ENCODE measurements around the gene RANBP6. TPM values are rescaled to one million over a fixed set of nuclear protein-coding genes. Genes with fewer than 3 reads are reported as not detected.
A peak's percentile ranks its signal among the peaks of the same experiment; 100 is the strongest.
"Not testable (repeated sequence)": the region's sequence is repeated elsewhere in the genome, so short reads cannot be mapped to it uniquely, and the experiment has no call there.

Gene RANBP6
- total RNA-seq = 10 to 100 TPM in 3 of 4 donors, 1 to 10 TPM in 1; 8.1 to 21.0 (median 16.9) TPM

DNA sequence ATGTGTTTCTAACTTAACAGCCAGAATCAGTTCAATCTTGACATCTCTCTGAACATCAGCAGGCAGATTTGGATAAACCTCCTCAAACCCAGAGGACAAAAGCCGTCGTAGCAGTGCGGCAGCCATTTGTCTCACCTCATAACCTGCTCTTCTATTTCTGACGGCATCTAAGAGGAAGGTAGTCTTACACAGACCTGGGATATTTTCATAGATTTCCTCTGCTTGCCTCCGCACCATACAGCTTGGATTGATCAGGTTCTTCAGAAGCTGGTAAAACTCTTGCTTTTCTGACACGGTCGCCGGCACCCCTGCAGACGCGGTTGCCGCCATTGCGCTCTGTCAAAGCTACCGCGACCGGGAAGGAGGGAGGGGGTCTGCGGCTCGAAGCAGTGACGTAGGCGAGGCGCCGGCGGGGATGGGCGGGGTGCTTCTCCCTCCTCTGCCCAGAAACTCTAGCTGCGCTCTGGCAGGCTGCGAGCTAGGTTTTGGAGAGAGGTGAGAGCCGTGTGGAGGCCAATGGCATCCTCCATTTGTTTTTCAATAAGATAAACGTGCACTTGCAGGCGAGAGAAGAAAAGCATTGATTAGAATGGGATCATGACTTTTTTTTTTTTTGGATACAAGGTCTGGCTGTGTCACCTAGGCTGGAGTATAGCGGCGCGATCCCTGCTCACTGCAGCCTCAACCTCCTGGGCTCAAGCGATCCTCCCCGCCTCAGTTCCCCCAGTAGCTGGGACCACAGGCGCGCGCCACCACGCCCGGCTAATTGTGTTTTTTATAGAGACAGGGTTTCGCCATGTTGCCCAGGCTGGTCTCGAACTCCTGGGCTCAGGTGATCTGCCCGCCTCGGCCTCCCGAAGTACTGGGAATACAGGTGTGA is at the start of gene RANBP6:
Gene RANBP6 (minus strand): TSS at position 347 of the 880 bp plus-strand sequence. CDS start 17 bp downstream, at position 330.
- peaks cover 0 to 12% of the 10 kb centered on the region in 2 donors for H3K36me3 ChIP-seq
- peaks cover 43 to 47% of the 10 kb centered on the region in 2 donors for H3K4me1 ChIP-seq
- DNase-seq (peak; percentile 85 to 86), ATAC-seq (peak; percentile 98)
- intact Hi-C loops (cut with DNase I; ENCODE audit: low total_unique reads) (loop anchor here (2.0 kb wide), 2 partner anchors 387 to 741 kb away; partner anchors contain the start of genes KDM4C and RIC1), in situ Hi-C loops (cut with MboI; ENCODE audit: low sequenced_read_pairs in 4 of 4) (loop anchor here in 2 of 4 donors (25.0 kb wide), 2 partner anchors 378 to 672 kb away; partner anchors contain the start of gene RIC1 (in 1 of the 2))
- TF ChIP-seq, protein P1, sequence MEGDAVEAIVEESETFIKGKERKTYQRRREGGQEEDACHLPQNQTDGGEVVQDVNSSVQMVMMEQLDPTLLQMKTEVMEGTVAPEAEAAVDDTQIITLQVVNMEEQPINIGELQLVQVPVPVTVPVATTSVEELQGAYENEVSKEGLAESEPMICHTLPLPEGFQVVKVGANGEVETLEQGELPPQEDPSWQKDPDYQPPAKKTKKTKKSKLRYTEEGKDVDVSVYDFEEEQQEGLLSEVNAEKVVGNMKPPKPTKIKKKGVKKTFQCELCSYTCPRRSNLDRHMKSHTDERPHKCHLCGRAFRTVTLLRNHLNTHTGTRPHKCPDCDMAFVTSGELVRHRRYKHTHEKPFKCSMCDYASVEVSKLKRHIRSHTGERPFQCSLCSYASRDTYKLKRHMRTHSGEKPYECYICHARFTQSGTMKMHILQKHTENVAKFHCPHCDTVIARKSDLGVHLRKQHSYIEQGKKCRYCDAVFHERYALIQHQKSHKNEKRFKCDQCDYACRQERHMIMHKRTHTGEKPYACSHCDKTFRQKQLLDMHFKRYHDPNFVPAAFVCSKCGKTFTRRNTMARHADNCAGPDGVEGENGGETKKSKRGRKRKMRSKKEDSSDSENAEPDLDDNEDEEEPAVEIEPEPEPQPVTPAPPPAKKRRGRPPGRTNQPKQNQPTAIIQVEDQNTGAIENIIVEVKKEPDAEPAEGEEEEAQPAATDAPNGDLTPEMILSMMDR (IDR thresholded peaks at IDR 0.05 in 4 of 5, conservative IDR thresholded peaks at IDR 0.05 in 1 of 5) = no peak
- TF ChIP-seq POLR2A (IDR thresholded peaks at IDR 0.05) = peak; percentile 20 to 68
- peak within 1 kb of the TSS; percentile 83 to 91 (median 86) for H3K27ac ChIP-seq
- peak within 1 kb of the TSS; percentile 73 to 89 (median 88) for H3K4me3 ChIP-seq
- no peaks in the 10 kb centered on the region for H3K27me3 ChIP-seq
- no peaks in the 10 kb centered on the region for H3K9me3 ChIP-seq

GRCh38 chr9:6063146-6063545 is 47.7 kb upstream of the RANBP6 start:
- intact Hi-C loops (cut with DNase I; ENCODE audit: low total_unique reads); H3K4me1 ChIP-seq; H3K27ac ChIP-seq; H3K4me3 ChIP-seq; H3K9me3 ChIP-seq; ATAC-seq; H3K36me3 ChIP-seq; DNase-seq; H3K27me3 ChIP-seq: not testable (repeated sequence)
- in situ Hi-C loops (cut with MboI; ENCODE audit: low sequenced_read_pairs in 4 of 4) = loop anchor here in 1 of 4 donors (25.0 kb wide), 2 partner anchors 101 to 249 kb away; no protein-coding TSS in a partner anchor

DNA sequence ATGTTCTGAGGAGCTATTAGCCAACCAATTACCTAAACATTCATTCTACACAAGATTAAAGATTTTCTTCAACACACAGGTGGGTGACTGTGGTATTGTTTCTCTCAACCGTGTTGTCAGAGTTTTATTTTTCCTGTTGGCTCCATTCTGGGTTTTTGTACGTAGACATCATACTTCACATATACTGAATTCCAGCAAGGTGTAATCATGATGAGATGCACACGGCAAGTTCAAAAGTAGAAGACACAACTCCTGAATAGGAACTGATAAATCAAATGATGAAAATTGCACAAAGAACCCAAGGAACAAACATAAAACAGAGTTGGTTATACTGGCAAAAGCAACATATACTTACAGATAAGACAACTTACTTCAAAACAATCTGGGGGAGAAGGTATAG is 40.2 kb upstream of the RANBP6 start:
- no peak overlapping the region for H3K27ac ChIP-seq
- in situ Hi-C loops (cut with MboI; ENCODE audit: low sequenced_read_pairs in 4 of 4) = loop anchor here in 2 of 4 donors (10.0 to 25.0 kb wide), 4 partner anchors 93 to 257 kb away; no protein-coding TSS in a partner anchor
- H3K4me3 ChIP-seq = no peak overlapping the region
- no peaks in the 10 kb centered on the region for H3K36me3 ChIP-seq
- no peak for TF ChIP-seq POLR2A (IDR thresholded peaks at IDR 0.05)
- TF ChIP-seq, protein P1 (IDR thresholded peaks at IDR 0.05 in 4 of 5, conservative IDR thresholded peaks at IDR 0.05 in 1 of 5) = no peak
- no peaks in the 10 kb centered on the region for H3K9me3 ChIP-seq
- intact Hi-C loops (cut with DNase I; ENCODE audit: low total_unique reads) = loop anchor here (2.0 kb wide), 1 partner anchor 51 kb away; no protein-coding TSS in a partner anchor
- no peaks in the 10 kb centered on the region for H3K4me1 ChIP-seq
- DNase-seq = no peak
- H3K27me3 ChIP-seq = no peaks in the 10 kb centered on the region
- ATAC-seq = peak in 1 of 2 donors; percentile 9

DNA sequence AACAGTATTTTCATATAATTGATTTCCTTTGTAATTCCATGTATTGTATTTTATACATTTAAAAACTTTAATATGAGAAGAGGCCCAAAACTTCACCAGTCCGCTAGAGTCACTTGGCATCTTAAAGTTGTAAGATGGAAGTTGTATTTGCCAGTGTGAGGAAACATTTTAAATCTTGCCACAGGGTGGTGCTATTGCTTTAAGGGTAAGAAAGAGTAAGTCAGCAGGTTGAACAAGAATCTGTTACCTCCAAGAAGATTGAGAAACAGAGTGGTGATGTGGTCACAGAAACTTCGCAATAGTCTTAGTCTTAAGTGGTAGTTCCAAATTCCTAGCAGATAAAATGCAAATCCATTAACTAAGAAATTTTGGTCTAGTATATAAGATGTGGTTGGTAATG is 39.8 kb upstream of the RANBP6 start:
- TF ChIP-seq, protein P1 (IDR thresholded peaks at IDR 0.05 in 4 of 5, conservative IDR thresholded peaks at IDR 0.05 in 1 of 5) = peak; percentile 50 to 71 (median 61)
- no peak for TF ChIP-seq POLR2A (IDR thresholded peaks at IDR 0.05)
- intact Hi-C loops (cut with DNase I; ENCODE audit: low total_unique reads) = loop anchor here (2.0 kb wide), 1 partner anchor 52 kb away; no protein-coding TSS in a partner anchor
- in situ Hi-C loops (cut with MboI; ENCODE audit: low sequenced_read_pairs in 4 of 4) = loop anchor here in 2 of 4 donors (10.0 to 25.0 kb wide), 4 partner anchors 93 to 257 kb away; no protein-coding TSS in a partner anchor
- ATAC-seq (peak; percentile 90 to 98), DNase-seq (no peak)
- no peaks in the 10 kb centered on the region for H3K9me3 ChIP-seq
- no peak overlapping the region for H3K4me3 ChIP-seq
- no peaks in the 10 kb centered on the region for H3K4me1 ChIP-seq
- no peaks in the 10 kb centered on the region for H3K36me3 ChIP-seq
- no peak overlapping the region for H3K27ac ChIP-seq
- no peaks in the 10 kb centered on the region for H3K27me3 ChIP-seq
